Breast epithelium (tissue), 3 donors: Measurements from ENCODE around the gene CST3.

Experiments used
- POLR2A ChIP-seq: fragments of 450-650 bp; IDR thresholded peaks from one replicate; pipeline ENCODE4 v1.6.1; 2016; ENCODE audit warnings: antibody characterized with exemption, mild to moderate bottlenecking, moderate library complexity
- POLR2AphosphoS5 ChIP-seq, 3 donors: sonication (generic); formaldehyde crosslinking; IDR thresholded peaks; one replicate each; pipeline ENCODE4 v1.6.1; 2017; ENCODE audit warnings: antibody characterized with exemption in 3 of 3
- TF ChIP-seq, protein P1 (sequence below), 3 donors: fragments of 450-650 bp; IDR thresholded peaks; one replicate each; pipeline ENCODE4 v1.5.1; 2016 to 2017; ENCODE audit warnings: antibody characterized with exemption in 3 of 3, mild to moderate bottlenecking in 3 of 3, moderate library complexity in 3 of 3

DNA sequence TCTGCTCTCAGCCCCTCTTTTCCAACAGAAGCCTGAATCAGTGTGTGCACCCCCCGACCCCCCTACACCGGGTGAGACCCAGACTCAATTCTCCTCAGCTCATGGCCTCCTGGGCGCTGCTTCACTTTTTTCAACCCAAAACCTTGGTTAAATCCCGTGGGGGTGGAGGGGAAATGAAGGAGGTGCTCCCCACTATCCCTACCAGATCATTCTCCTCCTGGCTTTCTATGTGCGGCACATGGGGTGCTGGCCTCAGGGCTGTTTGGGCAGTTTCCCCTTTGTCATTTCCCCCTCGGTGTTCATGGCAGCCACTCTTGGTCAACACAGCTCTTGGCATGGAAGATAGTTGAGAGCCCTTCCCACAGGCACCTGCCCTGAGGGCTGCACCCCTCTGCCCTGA is 46.5 kb upstream of the CST3 start:
- TF ChIP-seq, protein P1, sequence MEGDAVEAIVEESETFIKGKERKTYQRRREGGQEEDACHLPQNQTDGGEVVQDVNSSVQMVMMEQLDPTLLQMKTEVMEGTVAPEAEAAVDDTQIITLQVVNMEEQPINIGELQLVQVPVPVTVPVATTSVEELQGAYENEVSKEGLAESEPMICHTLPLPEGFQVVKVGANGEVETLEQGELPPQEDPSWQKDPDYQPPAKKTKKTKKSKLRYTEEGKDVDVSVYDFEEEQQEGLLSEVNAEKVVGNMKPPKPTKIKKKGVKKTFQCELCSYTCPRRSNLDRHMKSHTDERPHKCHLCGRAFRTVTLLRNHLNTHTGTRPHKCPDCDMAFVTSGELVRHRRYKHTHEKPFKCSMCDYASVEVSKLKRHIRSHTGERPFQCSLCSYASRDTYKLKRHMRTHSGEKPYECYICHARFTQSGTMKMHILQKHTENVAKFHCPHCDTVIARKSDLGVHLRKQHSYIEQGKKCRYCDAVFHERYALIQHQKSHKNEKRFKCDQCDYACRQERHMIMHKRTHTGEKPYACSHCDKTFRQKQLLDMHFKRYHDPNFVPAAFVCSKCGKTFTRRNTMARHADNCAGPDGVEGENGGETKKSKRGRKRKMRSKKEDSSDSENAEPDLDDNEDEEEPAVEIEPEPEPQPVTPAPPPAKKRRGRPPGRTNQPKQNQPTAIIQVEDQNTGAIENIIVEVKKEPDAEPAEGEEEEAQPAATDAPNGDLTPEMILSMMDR (IDR thresholded peaks at IDR 0.05) = no peak
- TF ChIP-seq POLR2A (no peak), POLR2AphosphoS5 (IDR thresholded peaks at IDR 0.05) (no peak)
